Trophoblast cell (in vitro differentiated cells and primary cell): ENCODE measurements around the gene RBM44.

Experiments
- DNase-seq, 2 donors: peaks; one replicate each; pipeline ENCODE4 v3.0.0-alpha.2; 2016
- H2AFZ ChIP-seq: 2 replicates; pipeline ENCODE4 v1.6.1; 2013; ENCODE audit warnings: low read length, moderate library complexity, mild to moderate bottlenecking; ENCODE audit not compliant: insufficient read depth, poor library complexity
- H2AK5ac ChIP-seq: 2 replicates; pipeline ENCODE4 v1.6.1; 2013; ENCODE audit warnings: mild to moderate bottlenecking, low read length
- H2BK120ac ChIP-seq: 2 replicates; pipeline ENCODE4 v1.6.1; 2013; ENCODE audit warnings: low read length, mild to moderate bottlenecking, moderate library complexity; ENCODE audit not compliant: insufficient read depth, poor library complexity
- H2BK12ac ChIP-seq: 2 replicates; pipeline ENCODE4 v1.6.1; 2013; ENCODE audit warnings: mild to moderate bottlenecking, low read length, moderate library complexity
- H2BK5ac ChIP-seq: 2 replicates; pipeline ENCODE4 v1.6.1; 2013; ENCODE audit warnings: low read length, low read depth, moderate library complexity, mild to moderate bottlenecking; ENCODE audit not compliant: poor library complexity
- H3K14ac ChIP-seq: 2 replicates; pipeline ENCODE4 v1.6.1; 2013; ENCODE audit warnings: mild to moderate bottlenecking, low read length
- H3K18ac ChIP-seq: 2 replicates; pipeline ENCODE4 v1.6.1; 2013; ENCODE audit warnings: mild to moderate bottlenecking, low read length
- H3K23ac ChIP-seq: 2 replicates; pipeline ENCODE4 v1.6.1; 2013; ENCODE audit warnings: low read length
- H3K27ac ChIP-seq: 2 replicates; pipeline ENCODE4 v1.5.1; 2013; ENCODE audit warnings: low read depth, mild to moderate bottlenecking, inconsistent platforms, low read length, moderate library complexity
- H3K27me3 ChIP-seq: 2 replicates; pipeline ENCODE4 v1.6.1; 2013; ENCODE audit warnings: inconsistent platforms, mild to moderate bottlenecking, low read length, moderate library complexity; ENCODE audit not compliant: insufficient read depth
- H3K36me3 ChIP-seq, 2 experiments: 1 replicate in 1 of 2; 2 replicates in 1 of 2; pipeline ENCODE4 v1.6.1; 2013; ENCODE audit warnings: low read length in 2 of 2, mild to moderate bottlenecking in 2 of 2, moderate library complexity in 1 of 2; ENCODE audit not compliant: insufficient read depth in 2 of 2, control insufficient read depth in 1 of 2
- H3K4ac ChIP-seq: 2 replicates; pipeline ENCODE4 v1.6.1; 2013; ENCODE audit warnings: low read depth, mild to moderate bottlenecking, low read length, moderate library complexity
- H3K4me1 ChIP-seq, 2 experiments: 1 replicate in 1 of 2; 2 replicates in 1 of 2; pipeline ENCODE4 v1.6.1; 2013; ENCODE audit warnings: low read length in 2 of 2, mild to moderate bottlenecking in 2 of 2, moderate library complexity in 1 of 2; ENCODE audit not compliant: insufficient read depth in 2 of 2, control insufficient read depth in 1 of 2
- H3K4me2 ChIP-seq: 2 replicates; pipeline ENCODE4 v1.6.1; 2013; ENCODE audit warnings: inconsistent platforms, mild to moderate bottlenecking, low read length, moderate library complexity
- H3K4me3 ChIP-seq: 2 replicates; pipeline ENCODE4 v1.5.1; 2013; ENCODE audit warnings: mild to moderate bottlenecking, low read depth, low read length, inconsistent platforms
- H3K79me1 ChIP-seq: one replicate; pipeline ENCODE4 v1.6.1; 2013; ENCODE audit warnings: low read length
- H3K79me2 ChIP-seq: 2 replicates; pipeline ENCODE4 v1.6.1; 2013; ENCODE audit warnings: low read length, mild to moderate bottlenecking; ENCODE audit not compliant: control insufficient read depth, insufficient read depth, poor library complexity
- H3K9ac ChIP-seq: 2 replicates; pipeline ENCODE4 v1.6.1; 2013; ENCODE audit warnings: mild to moderate bottlenecking, low read length
- H3K9me3 ChIP-seq: 2 replicates; pipeline ENCODE4 v1.6.1; 2013; ENCODE audit warnings: low read depth, mild to moderate bottlenecking, control low read depth, inconsistent platforms, low read length; ENCODE audit not compliant: insufficient read depth
- H4K12ac ChIP-seq: 2 replicates; pipeline ENCODE4 v1.6.1; 2013; ENCODE audit warnings: low read depth, mild to moderate bottlenecking, low read length, moderate library complexity
- H4K8ac ChIP-seq: 2 replicates; pipeline ENCODE4 v1.6.1; 2013; ENCODE audit warnings: low read depth, mild to moderate bottlenecking, low read length, moderate library complexity
- H4K91ac ChIP-seq: one replicate; pipeline ENCODE4 v1.6.1; 2013; ENCODE audit warnings: low read depth, mild to moderate bottlenecking, low read length, moderate library complexity
- WGBS: extraction: QIAGEN DNeasy Blood & Tissue Kit; methylation state at CpG from one replicate; pipeline ENCODE4 v1.1.7; 2013; ENCODE audit warnings: missing lambda C conversion rate; ENCODE audit not compliant: insufficient read length, insufficient coverage; ENCODE audit errors: extremely low coverage; 5-methylcytosine and 5-hydroxymethylcytosine counted together

Gene RBM44

DNA sequence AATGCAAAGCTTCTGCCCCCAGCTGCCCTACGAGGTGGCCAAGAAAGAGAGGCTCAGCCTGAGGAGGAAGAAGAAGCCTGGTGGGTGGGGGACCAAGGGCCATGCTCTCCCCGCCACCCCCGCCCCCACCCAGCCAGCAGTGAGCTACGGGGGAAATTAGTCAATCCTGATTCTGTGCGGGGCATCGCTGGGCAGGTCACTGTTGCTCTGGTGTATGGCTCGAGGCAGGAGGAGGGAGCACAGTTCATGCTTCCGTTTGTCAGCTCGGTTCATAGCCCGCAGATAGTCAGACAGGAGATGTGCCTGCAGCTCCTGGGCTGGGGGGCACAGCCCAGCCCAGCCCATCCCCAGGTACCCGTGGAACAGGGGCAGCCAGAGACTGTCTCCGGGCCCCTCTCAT is 78.0 kb downstream of the RBM44 start:
- Histone ChIP-seq H3K36me3 (peaks cover 0 to 2% of the 10 kb centered on the region in 2 experiments), H3K4me1 (peaks cover 24 to 29% of the 10 kb centered on the region in 2 experiments), H3K27me3 (no peaks in the 10 kb centered on the region), H4K91ac (peak overlapping the region; percentile 53), H3K9ac (no peak overlapping the region), H3K14ac (no peak overlapping the region), H3K18ac (no peak overlapping the region), H3K4me2 (no peak overlapping the region), H3K23ac (no peak overlapping the region), H2BK5ac (no peak overlapping the region), H3K9me3 (peaks cover 5% of the 10 kb centered on the region), H4K8ac (no peak overlapping the region), H2AFZ (no peak overlapping the region), H3K79me2 (peaks cover 2% of the 10 kb centered on the region), H2BK120ac (no peak overlapping the region), H3K4ac (no peak overlapping the region), H2BK12ac (no peak overlapping the region), H3K4me3 (no peak overlapping the region), H3K27ac (no peak overlapping the region), H3K79me1 (peaks cover 16% of the 10 kb centered on the region), H4K12ac (no peak overlapping the region), H2AK5ac (no peak overlapping the region)
- no CpG with 5 or more reads among the region's 12 CpGs for WGBS
- no peak for DNase-seq

DNA sequence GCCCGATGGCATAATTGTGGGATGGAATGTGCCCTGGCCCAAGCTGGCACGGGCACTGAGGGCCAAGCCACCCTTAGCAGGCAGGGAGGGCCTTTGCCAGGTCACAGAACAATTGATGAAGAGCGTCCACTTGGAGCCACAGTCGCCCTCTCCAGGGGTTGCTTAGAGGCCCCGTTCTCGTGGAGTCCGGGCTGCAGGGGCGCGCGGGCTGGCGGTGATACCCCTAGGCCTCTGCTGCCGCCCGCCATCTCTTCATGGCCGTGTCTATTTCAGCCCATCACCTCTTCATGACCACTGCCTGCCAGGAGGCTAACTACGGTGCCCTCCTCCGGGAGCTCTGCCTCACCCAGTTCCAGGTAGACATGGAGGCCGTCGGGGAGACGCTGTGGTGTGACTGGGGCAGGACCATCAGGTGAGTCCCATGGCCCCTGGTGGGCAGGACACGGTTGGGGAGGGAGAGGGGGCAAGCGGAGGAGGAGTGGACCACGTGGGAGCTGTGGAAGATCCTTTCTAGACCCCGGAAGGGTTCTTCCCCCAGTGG is 78.4 kb downstream of the RBM44 start:
- Histone ChIP-seq H3K14ac (no peak overlapping the region), H3K18ac (no peak overlapping the region), H2BK5ac (no peak overlapping the region), H3K9me3 (peaks cover 5% of the 10 kb centered on the region), H3K4me1 (peaks cover 23 to 28% of the 10 kb centered on the region in 2 experiments), H3K4ac (no peak overlapping the region), H3K27me3 (no peaks in the 10 kb centered on the region), H2BK12ac (no peak overlapping the region), H3K36me3 (peaks cover 0 to 2% of the 10 kb centered on the region in 2 experiments), H3K4me2 (no peak overlapping the region), H2AK5ac (no peak overlapping the region), H3K27ac (no peak overlapping the region), H4K91ac (no peak overlapping the region), H3K23ac (no peak overlapping the region), H4K8ac (no peak overlapping the region), H2BK120ac (no peak overlapping the region), H2AFZ (no peak overlapping the region), H3K79me2 (peaks cover 2% of the 10 kb centered on the region), H3K4me3 (no peak overlapping the region), H3K9ac (no peak overlapping the region), H4K12ac (no peak overlapping the region), H3K79me1 (peaks cover 14% of the 10 kb centered on the region)
- no peak for DNase-seq
- WGBS: no CpG with 5 or more reads among the region's 23 CpGs

GRCh38 chr2:237877576-237878307 is 79.2 kb downstream of the RBM44 start:
- H2BK12ac ChIP-seq: no peak overlapping the region
- H3K18ac ChIP-seq: no peak overlapping the region
- peaks cover 2% of the 10 kb centered on the region for H3K9me3 ChIP-seq
- H3K23ac ChIP-seq: no peak overlapping the region
- WGBS: no CpG with 5 or more reads among the region's 25 CpGs
- H3K79me1 ChIP-seq: peaks cover 9% of the 10 kb centered on the region
- H3K4ac ChIP-seq: no peak overlapping the region
- no peak overlapping the region for H2BK5ac ChIP-seq
- H3K9ac ChIP-seq: no peak overlapping the region
- H3K27me3 ChIP-seq: no peaks in the 10 kb centered on the region
- peak overlapping the region; percentile 37 for H4K91ac ChIP-seq
- H3K14ac ChIP-seq: no peak overlapping the region
- H3K4me1 ChIP-seq: peaks cover 21 to 22% of the 10 kb centered on the region in 2 experiments
- H3K79me2 ChIP-seq: peaks cover 2% of the 10 kb centered on the region
- no peak overlapping the region for H2AFZ ChIP-seq
- DNase-seq: no peak
- H2BK120ac ChIP-seq: no peak overlapping the region
- H3K4me2 ChIP-seq: no peak overlapping the region
- H4K8ac ChIP-seq: no peak overlapping the region
- H3K36me3 ChIP-seq: peaks cover 0 to 2% of the 10 kb centered on the region in 2 experiments
- H3K27ac ChIP-seq: no peak overlapping the region
- H3K4me3 ChIP-seq: no peak overlapping the region
- H4K12ac ChIP-seq: no peak overlapping the region
- no peak overlapping the region for H2AK5ac ChIP-seq

DNA sequence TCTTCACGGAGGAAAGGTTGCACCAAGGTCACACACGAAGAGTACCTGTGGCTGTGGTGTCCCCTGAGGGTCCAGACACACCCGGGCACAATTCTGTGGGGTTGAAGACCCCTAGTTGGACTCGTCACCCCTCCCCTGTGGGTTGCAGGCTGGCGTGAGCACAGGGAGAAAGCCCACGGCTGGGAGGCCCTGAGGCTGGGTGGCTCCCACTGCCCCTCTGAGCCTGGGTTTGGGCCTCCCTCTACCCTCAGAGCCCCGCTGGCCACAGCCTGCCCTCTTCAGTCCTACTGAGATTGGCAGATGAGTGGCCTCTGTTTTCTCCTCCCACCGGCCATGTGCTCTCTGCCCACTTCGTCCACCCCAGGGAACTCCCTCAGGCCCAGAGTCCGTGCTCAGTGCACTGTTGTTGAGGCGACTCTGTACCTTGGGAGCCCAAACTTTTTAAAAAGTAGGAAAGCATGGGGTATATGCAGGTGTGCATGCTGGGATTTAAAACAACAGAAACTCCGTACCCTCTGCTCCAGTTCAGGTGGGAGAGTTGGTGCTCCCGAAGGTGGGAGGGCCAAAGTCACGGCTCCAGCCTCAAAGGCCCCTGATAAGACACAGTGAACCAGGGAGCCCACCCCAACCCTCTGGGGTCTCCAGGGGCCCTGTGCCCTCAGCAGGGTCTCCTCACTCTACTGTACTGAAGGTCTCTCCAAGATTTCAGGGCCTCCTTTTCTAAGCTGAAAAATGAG is 79.9 kb downstream of the RBM44 start:
- Histone ChIP-seq H2BK5ac (no peak overlapping the region), H2AK5ac (no peak overlapping the region), H3K4me2 (no peak overlapping the region), H3K9ac (no peak overlapping the region), H4K8ac (no peak overlapping the region), H2BK120ac (no peak overlapping the region), H3K14ac (no peak overlapping the region), H3K9me3 (no peaks in the 10 kb centered on the region), H3K18ac (no peak overlapping the region), H2BK12ac (no peak overlapping the region), H4K12ac (no peak overlapping the region), H4K91ac (no peak overlapping the region), H3K79me1 (peaks cover 9% of the 10 kb centered on the region), H3K79me2 (peaks cover 2% of the 10 kb centered on the region), H3K27ac (no peak overlapping the region), H3K4me1 (peaks cover 16 to 17% of the 10 kb centered on the region in 2 experiments), H3K27me3 (no peaks in the 10 kb centered on the region), H3K4ac (no peak overlapping the region), H3K4me3 (no peak overlapping the region), H3K36me3 (peaks cover 0 to 2% of the 10 kb centered on the region in 2 experiments), H2AFZ (no peak overlapping the region), H3K23ac (no peak overlapping the region)
- no peak for DNase-seq
- WGBS: no CpG with 5 or more reads among the region's 14 CpGs
